ENCODE data around the gene CEPT1.

The CEPT1 gene

GRCh38 chr1:111147948-111148347 is 7.9 kb downstream of the CEPT1 start:
- no peak for DNase-seq (ENCODE audit: low read depth)

GRCh38 chr1:111148376-111148881 is 8.4 kb downstream of the CEPT1 start:
- no peak for DNase-seq (ENCODE audit: low read depth)

GRCh38 chr1:111151838-111152237 is 11.8 kb downstream of the CEPT1 start:
- no peak for DNase-seq (ENCODE audit: low read depth)

GRCh38 chr1:111154021-111154999 is 14.3 kb downstream of the CEPT1 start:
- DNase-seq (ENCODE audit: low read depth) = no peak

- no peak for DNase-seq (ENCODE audit: low read depth)
These were observed 17.4 kb downstream of the CEPT1 start for GRCh38 chr1:111157431-111157830.

GRCh38 chr1:111161843-111162487 is 21.9 kb downstream of the CEPT1 start:
- no peak for DNase-seq (ENCODE audit: low read depth)

- no peak for DNase-seq (ENCODE audit: low read depth)
These were observed 22.5 kb downstream of the CEPT1 start for GRCh38 chr1:111162488-111162880.

GRCh38 chr1:111163363-111163762 is 23.3 kb downstream of the CEPT1 start:
- DNase-seq (ENCODE audit: low read depth) = no peak

GRCh38 chr1:111164151-111164550 is 24.1 kb downstream of the CEPT1 start:
- no peak for DNase-seq (ENCODE audit: low read depth)

- DNase-seq (ENCODE audit: low read depth) = no peak
These were observed 32.4 kb downstream of the CEPT1 start for GRCh38 chr1:111172463-111172862.

- no peak for DNase-seq (ENCODE audit: low read depth)
These were observed 34.0 kb downstream of the CEPT1 start for GRCh38 chr1:111174070-111174469.

- no peak for DNase-seq (ENCODE audit: low read depth)
These were observed 35.3 kb downstream of the CEPT1 start for GRCh38 chr1:111175349-111175748.

- DNase-seq (ENCODE audit: low read depth) = no peak
These were observed 36.7 kb downstream of the CEPT1 start for GRCh38 chr1:111176678-111177077.

- DNase-seq (ENCODE audit: low read depth) = no peak
These were observed 40.0 kb downstream of the CEPT1 start for GRCh38 chr1:111179968-111180533.

GRCh38 chr1:111182052-111182451 is 42.0 kb downstream of the CEPT1 start:
- DNase-seq (ENCODE audit: low read depth) = no peak

- DNase-seq (ENCODE audit: low read depth) = no peak
These were observed 43.5 kb downstream of the CEPT1 start for GRCh38 chr1:111183308-111184069.

- no peak for DNase-seq (ENCODE audit: low read depth)
These were observed 44.6 kb downstream of the CEPT1 start for GRCh38 chr1:111184663-111185062.

- peak; percentile 75 for DNase-seq (ENCODE audit: low read depth)
These were observed 51.0 kb downstream of the CEPT1 start for GRCh38 chr1:111190931-111191451.

GRCh38 chr1:111191496-111191895 is 51.5 kb downstream of the CEPT1 start:
- DNase-seq (ENCODE audit: low read depth) = peak; percentile 87

GRCh38 chr1:111192074-111192473 is 52.1 kb downstream of the CEPT1 start:
- no peak for DNase-seq (ENCODE audit: low read depth)

GRCh38 chr1:111192658-111193519 is 52.9 kb downstream of the CEPT1 start:
- DNase-seq (ENCODE audit: low read depth) = no peak

Measured in GM04503 (cell line).